Transverse colon (tissue), 4 donors: Measurements from ENCODE around the gene GASK1A. TPM values are rescaled to one million over a fixed set of nuclear protein-coding genes. Genes with fewer than 3 reads are reported as not detected.

Experiments used
- DNase-seq: peaks from one replicate; pipeline ENCODE4 v3.0.0-alpha.2; 2019
- H3K27ac ChIP-seq, 4 donors: fragments of 200-600 bp; sonication (generic); 2 replicates each; pipeline ENCODE4 v1.5.1; 2016 to 2018; ENCODE audit warnings: inconsistent platforms in 4 of 4
- H3K27me3 ChIP-seq: fragments of 200-600 bp; sonication (generic); 2 replicates; pipeline ENCODE4 v1.5.1; 2017; ENCODE audit warnings: inconsistent platforms
- H3K36me3 ChIP-seq, 4 donors: fragments of 200-600 bp; sonication (generic); 2 replicates each; pipeline ENCODE4 v1.5.1; 2017 to 2019; ENCODE audit warnings: inconsistent platforms in 4 of 4
- H3K4me1 ChIP-seq, 4 donors: fragments of 200-600 bp; sonication (generic); 2 replicates each; pipeline ENCODE4 v1.5.1; 2017 to 2020; ENCODE audit warnings: inconsistent platforms in 4 of 4
- H3K4me3 ChIP-seq, 4 donors: fragments of 200-600 bp; sonication (generic); 1 replicate in 1 of 4; 2 replicates in 3 of 4; pipeline versions ENCODE4 v1.5.1 to v1.6.1; 2017 to 2019; ENCODE audit warnings: inconsistent platforms in 4 of 4
- H3K9me3 ChIP-seq, 2 donors: fragments of 200-600 bp; sonication (generic); 2 replicates each; pipeline ENCODE4 v1.5.1; 2017 to 2019; ENCODE audit warnings: inconsistent platforms in 2 of 2
- EP300 ChIP-seq: sonication (generic); formaldehyde crosslinking; IDR thresholded peaks from one replicate; pipeline ENCODE4 v1.6.1; 2017; ENCODE audit warnings: antibody characterized with exemption, low read depth
- POLR2A ChIP-seq: fragments of 450-650 bp; IDR thresholded peaks from one replicate; pipeline ENCODE4 v1.6.1; 2016; ENCODE audit warnings: antibody characterized with exemption, mild to moderate bottlenecking, moderate library complexity
- POLR2AphosphoS5 ChIP-seq, 3 donors: sonication (generic); formaldehyde crosslinking; IDR thresholded peaks; one replicate each; pipeline ENCODE4 v1.6.1; 2016; ENCODE audit warnings: antibody characterized with exemption in 3 of 3
- WGBS, 2 donors: methylation state at CpG; one replicate each; pipeline ENCODE4 v1.1.5; 2018; ENCODE audit warnings: low coverage in 1 of 2; 5-methylcytosine and 5-hydroxymethylcytosine counted together
- in situ Hi-C, 4 donors: fragments of 200-750 bp; cut with MboI; loops; one replicate each; pipeline versions ENCODE4 v1.15.0 to v1.15.1; 2017; ENCODE audit warnings: low sequenced_read_pairs in 3 of 4, low pct_ligation_motif_present in 1 of 4, low pct_unique_long_range_greater_than_20kb in 1 of 4
- intact Hi-C: fragments of 100-400 bp; cut with DNase I; formaldehyde crosslinking; loops from one replicate; pipeline ENCODE4 v1.15.1; 2023; ENCODE audit warnings: low total_unique reads
- total RNA-seq, 4 donors: library from RNA; depleted of rRNA; stranded (reverse); fragments of >200 nt; gene quantifications; one replicate each; pipeline ENCODE4 v1.1.0, GENCODE V29; 2016
- TF ChIP-seq, protein P1 (sequence below), 5 experiments: fragments of 200-600 bp in 3 of 5; fragments of 450-650 bp in 2 of 5; sonication (generic) in 3 of 5; IDR thresholded peaks; 1 replicate in 2 of 5; 2 replicates in 3 of 5; pipeline ENCODE4 v1.5.1; 2016 to 2017; ENCODE audit warnings: antibody characterized with exemption in 5 of 5, inconsistent platforms in 3 of 5, mild to moderate bottlenecking in 2 of 5, moderate library complexity in 1 of 5

Gene GASK1A
- total RNA-seq, 4 donors from 2014 or later = 0.75 to 5.9 (median 3.6) TPM

DNA sequence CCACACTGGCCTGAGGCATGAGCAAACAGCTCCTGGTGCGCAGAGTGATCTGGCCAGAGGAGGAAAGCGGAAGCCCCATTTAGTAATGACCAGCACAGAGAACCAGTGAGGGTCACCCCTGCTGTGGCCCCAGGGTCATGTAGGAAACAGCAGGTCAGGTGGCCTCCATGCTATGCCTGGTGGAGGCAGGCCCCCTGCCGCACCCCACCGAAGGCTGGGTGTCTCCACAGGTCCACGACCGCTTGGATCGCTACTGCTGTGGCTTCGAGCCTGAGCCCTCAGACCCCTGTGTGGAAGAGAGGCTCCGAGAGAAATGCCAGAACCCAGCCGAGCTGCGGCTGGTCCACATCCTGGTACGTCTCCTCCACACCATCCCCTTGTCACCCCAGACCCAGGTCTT, 74.2 kb downstream of the GASK1A start:
- 97 to 100% methylated on average over 4 to 12 of the region's 12 CpGs for WGBS, 2 donors
- no peak for DNase-seq

DNA sequence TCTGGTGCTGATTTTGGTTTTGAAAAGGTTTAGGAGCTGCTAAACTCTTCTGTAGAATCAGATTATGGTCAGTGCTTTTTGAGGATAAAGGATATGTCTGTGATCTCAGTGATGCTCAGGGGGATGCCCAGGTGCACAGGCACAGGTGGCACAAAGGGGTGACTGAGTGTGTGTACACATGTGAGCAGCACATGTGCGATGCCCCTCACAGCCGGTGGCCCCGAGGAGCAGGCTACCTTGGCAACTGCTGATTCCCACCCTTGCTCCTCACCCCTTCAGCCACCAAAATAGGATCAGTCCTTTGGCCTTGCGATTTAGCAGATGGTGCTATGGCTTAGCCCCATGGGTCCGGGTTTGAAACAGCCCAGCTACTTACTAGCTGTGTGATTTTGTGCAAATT, 75.6 kb downstream of the GASK1A start:
- Histone ChIP-seq H3K27ac (no peak overlapping the region), H3K4me1 (no peaks in the 10 kb centered on the region), H3K27me3 (no peaks in the 10 kb centered on the region), H3K4me3 (no peak overlapping the region), H3K36me3 (no peaks in the 10 kb centered on the region), H3K9me3 (peaks cover 7 to 9% of the 10 kb centered on the region in 2 donors)
- 96% methylated on average over 5 of the region's 5 CpGs; no CpG with 5 or more reads in 1 of the 2 donors for WGBS, 2 donors
- intact Hi-C loops = no loop called here
- DNase-seq = no peak
- in situ Hi-C loops = no loop called here
- no peak for TF ChIP-seq EP300
- TF ChIP-seq, protein P1, sequence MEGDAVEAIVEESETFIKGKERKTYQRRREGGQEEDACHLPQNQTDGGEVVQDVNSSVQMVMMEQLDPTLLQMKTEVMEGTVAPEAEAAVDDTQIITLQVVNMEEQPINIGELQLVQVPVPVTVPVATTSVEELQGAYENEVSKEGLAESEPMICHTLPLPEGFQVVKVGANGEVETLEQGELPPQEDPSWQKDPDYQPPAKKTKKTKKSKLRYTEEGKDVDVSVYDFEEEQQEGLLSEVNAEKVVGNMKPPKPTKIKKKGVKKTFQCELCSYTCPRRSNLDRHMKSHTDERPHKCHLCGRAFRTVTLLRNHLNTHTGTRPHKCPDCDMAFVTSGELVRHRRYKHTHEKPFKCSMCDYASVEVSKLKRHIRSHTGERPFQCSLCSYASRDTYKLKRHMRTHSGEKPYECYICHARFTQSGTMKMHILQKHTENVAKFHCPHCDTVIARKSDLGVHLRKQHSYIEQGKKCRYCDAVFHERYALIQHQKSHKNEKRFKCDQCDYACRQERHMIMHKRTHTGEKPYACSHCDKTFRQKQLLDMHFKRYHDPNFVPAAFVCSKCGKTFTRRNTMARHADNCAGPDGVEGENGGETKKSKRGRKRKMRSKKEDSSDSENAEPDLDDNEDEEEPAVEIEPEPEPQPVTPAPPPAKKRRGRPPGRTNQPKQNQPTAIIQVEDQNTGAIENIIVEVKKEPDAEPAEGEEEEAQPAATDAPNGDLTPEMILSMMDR (IDR thresholded peaks at IDR 0.05) = no peak
- no peak for TF ChIP-seq POLR2A
- no peak for TF ChIP-seq POLR2AphosphoS5 (IDR thresholded peaks at IDR 0.05)

More for the DNA sequence above, 74.2 kb downstream of the GASK1A start:
- in situ Hi-C loops = no loop called here
- no peaks in the 10 kb centered on the region for H3K36me3 ChIP-seq
- intact Hi-C loops = no loop called here
- no peak overlapping the region for H3K4me3 ChIP-seq
- H3K27me3 ChIP-seq = no peaks in the 10 kb centered on the region
- H3K27ac ChIP-seq = no peak overlapping the region
- peaks cover 8 to 12% of the 10 kb centered on the region in 2 donors for H3K9me3 ChIP-seq
- H3K4me1 ChIP-seq = no peaks in the 10 kb centered on the region
- TF ChIP-seq POLR2AphosphoS5 (IDR thresholded peaks at IDR 0.05) (no peak), POLR2A (no peak), EP300 (no peak)
- TF ChIP-seq, protein P1 (IDR thresholded peaks at IDR 0.05) = no peak

DNA sequence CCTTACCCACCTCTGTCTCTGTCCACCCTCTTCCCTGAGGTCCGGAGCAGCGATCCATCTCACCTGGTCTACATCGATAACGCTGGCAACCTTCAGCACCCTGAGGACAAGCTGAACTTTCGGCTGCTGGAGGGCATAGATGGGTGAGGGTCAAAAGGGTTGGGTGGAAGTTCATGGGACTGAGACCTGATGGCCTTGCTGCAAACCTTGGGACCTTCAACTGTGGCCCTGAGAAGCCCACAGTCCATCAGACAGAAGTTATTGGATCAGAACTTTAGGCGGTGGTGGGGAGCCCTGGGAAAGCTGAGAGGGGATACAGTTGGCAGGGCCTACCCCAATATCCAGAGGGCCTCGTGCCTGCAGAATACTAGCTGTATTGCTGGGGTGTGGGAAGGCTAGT, 76.3 kb downstream of the GASK1A start:
- in situ Hi-C loops = no loop called here
- no peak overlapping the region for H3K4me3 ChIP-seq
- H3K36me3 ChIP-seq = no peaks in the 10 kb centered on the region
- no peaks in the 10 kb centered on the region for H3K27me3 ChIP-seq
- no peak for DNase-seq
- TF ChIP-seq EP300 (no peak), POLR2A (no peak), POLR2AphosphoS5 (IDR thresholded peaks at IDR 0.05) (no peak)
- TF ChIP-seq, protein P1 (IDR thresholded peaks at IDR 0.05) = no peak
- no peaks in the 10 kb centered on the region for H3K4me1 ChIP-seq
- intact Hi-C loops = no loop called here
- H3K27ac ChIP-seq = no peak overlapping the region
- WGBS, 2 donors = 90% methylated on average over 7 of the region's 7 CpGs; no CpG with 5 or more reads in 1 of the 2 donors
- H3K9me3 ChIP-seq = peaks cover under 1 to 3% of the 10 kb centered on the region in 2 donors

DNA sequence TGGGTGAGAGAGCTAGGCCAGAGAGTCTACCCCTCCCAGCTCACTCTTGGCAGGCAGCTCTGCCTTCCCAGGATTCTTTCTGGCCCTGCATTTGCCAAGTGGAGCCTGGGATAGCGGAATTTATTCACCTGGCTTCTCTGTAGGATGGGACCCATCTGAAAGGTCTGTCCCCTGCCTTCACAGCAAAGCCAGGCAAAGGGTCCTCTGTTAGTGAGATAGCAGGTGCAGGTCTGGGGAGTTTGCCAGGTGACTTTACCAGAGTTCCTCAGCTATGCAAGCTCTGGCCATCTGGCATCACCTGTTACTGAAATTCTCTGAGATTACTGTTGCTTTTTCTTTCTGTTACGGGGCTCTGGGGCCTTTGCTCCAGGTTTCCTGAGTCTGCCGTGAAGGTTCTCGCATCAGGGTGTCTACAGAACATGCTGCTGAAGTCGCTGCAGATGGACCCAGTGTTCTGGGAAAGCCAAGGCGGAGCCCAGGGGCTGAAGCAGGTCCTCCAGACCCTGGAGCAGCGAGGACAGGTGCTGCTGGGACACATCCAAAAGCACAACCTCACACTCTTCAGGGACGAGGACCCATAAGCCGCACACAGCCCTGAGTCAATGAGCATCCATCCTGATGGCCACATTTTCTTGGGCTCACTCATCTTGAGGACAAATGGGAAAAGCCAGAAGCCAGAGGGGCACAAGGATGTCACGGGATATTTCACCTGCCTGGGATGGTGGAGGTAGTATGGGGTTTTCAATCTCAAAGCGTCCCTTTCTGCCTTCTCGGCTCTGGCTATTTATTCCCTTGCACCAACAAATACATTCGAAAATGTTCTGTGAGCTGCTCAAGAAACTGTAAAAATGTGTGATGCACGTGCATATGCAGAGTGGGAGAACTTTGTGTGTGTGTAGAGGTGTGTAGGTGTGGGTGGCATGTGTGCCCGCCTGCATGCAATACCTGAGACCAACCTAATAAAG, 77.0 kb downstream of the GASK1A start:
- H3K36me3 ChIP-seq = no peaks in the 10 kb centered on the region
- H3K4me1 ChIP-seq = no peaks in the 10 kb centered on the region
- TF ChIP-seq, protein P1 (IDR thresholded peaks at IDR 0.05) = no peak
- TF ChIP-seq POLR2A = no peak
- no peak for TF ChIP-seq POLR2AphosphoS5 (IDR thresholded peaks at IDR 0.05)
- no peak for TF ChIP-seq EP300
- H3K9me3 ChIP-seq = no peaks in the 10 kb centered on the region
- intact Hi-C loops = no loop called here
- 83 to 100% methylated on average over 1 to 15 of the region's 15 CpGs for WGBS, 2 donors
- in situ Hi-C loops = no loop called here
- no peak for DNase-seq
- no peak overlapping the region for H3K27ac ChIP-seq
- no peaks in the 10 kb centered on the region for H3K27me3 ChIP-seq
- no peak overlapping the region for H3K4me3 ChIP-seq
